ENCODE results near the gene ZBTB20. TPM values are rescaled to one million over a fixed set of nuclear protein-coding genes. Genes with fewer than 3 reads are reported as not detected.
A peak's percentile ranks its signal among the peaks of the same experiment; 100 is the strongest.

ZBTB20 gene
- total RNA-seq (2022) (12.8 and 16.5 TPM in 2 replicates), Bru-seq, nascent RNA (percentile 67 among the genes with signal in this experiment), BruChase-seq, experiment 1, labeled RNA remaining after a 2-hour chase (percentile 63 among the genes with signal in this experiment), BruChase-seq, experiment 2, labeled RNA remaining after a 6-hour chase (percentile 50 among the genes with signal in this experiment)
- long read RNA-seq, partial matches to known transcripts: 2 of 12 reads
- long read RNA-seq, other reads (novel, unspliced or antisense): 10 of 12 reads

DNA sequence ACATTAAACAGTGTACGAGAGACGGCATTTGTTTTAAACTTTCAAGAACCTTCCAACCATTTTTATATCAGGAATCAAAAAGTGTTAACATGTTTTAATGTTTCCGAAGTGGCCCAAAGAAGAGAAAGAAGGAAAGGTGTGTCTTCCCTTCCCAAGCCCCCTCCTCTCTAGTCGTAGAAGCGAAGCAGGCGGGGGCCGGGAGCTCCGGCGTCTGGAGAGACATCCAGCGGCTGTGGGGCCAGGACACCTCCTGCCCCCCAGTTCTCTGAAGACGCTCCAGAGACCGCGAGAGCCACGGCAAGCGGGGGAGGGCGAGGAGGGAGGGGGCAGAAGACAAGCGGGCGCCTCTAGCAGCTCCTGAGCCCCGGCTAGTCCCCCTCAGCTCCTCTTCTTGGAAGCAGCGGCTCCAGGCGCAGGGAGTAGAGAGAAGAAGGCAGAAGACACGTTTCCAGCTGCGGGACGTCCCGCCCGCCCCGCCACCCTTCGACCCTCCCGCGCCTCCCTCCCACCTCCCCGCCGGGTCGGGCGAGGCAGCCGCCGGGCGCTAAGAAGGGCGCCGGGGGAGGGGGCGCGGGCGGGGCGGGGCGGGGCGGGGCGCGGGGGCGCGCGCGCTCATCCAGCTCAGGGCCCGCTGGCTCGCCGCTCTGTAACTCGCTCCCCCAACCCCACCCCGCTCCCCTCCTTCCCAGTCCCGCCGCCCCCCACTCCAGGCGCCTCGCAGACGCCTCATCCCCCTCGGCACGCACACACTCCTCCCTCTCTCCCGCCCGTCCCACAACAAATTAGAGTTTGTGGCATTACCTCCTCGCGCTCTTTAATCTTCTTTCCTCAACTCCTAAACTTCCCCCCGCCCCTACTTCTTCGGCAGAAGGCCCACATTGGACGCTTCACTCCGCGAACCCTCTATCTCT is at the start of gene ZBTB20:
TSS of gene ZBTB20 (minus strand) at position 871 of the 911 bp plus-strand sequence.
- Histone ChIP-seq H3K27me3 (replicated peaks; ENCODE audit: control insufficient read depth, insufficient read depth, low read length) (no peaks in the 10 kb centered on the region), H3K36me3 (ENCODE audit: control insufficient read depth, insufficient read depth, low read length) (no peaks in the 10 kb centered on the region), H3K4me1 (no peaks in the 10 kb centered on the region), H3K9me3 (no peaks in the 10 kb centered on the region), H3K4me3 (ENCODE audit: low read depth, low read length) (peak within 1 kb of the TSS; percentile 82)
- ChIA-PET CTCF (no interaction called here), POLR2A (interaction anchor here (0.7 kb wide), 2 partner anchors 566 to 678 kb away, joined by 3 to 8 read pairs; no protein-coding TSS in a partner anchor)
- H3K9me3 Mint-ChIP-seq (ENCODE audit: unreplicated experiment): no peaks in the 10 kb centered on the region
- H3K27ac Mint-ChIP-seq (ENCODE audit: unreplicated experiment): peak within 1 kb of the TSS; percentile 89
- peaks cover 13% of the 10 kb centered on the region for H3K36me3 Mint-ChIP-seq (ENCODE audit: insufficient read depth, unreplicated experiment)
- BruUV-seq (replicated peaks): no TSS peak
- TF ChIP-seq CTCF (IDR thresholded peaks at IDR 0.05; ENCODE audit: insufficient read depth in 1 of 2, low read depth in 1 of 2, low read length in 1 of 2, severe bottlenecking in 1 of 2, unreplicated experiment in 1 of 2): no peak
- H3K27me3 Mint-ChIP-seq (ENCODE audit: insufficient read depth, unreplicated experiment): peaks cover 8% of the 10 kb centered on the region
- intact Hi-C loops (cut with micrococcal nuclease; ENCODE audit: unreplicated experiment): loop anchor here (2.0 kb wide), 2 partner anchors 320 to 638 kb away; no protein-coding TSS in a partner anchor
- DNase-seq: peak; percentile 43 to 61
- no peaks in the 10 kb centered on the region for H3K4me1 Mint-ChIP-seq (ENCODE audit: low read depth, unreplicated experiment)
- peak within 1 kb of the TSS; percentile 93 for H3K4me3 Mint-ChIP-seq (ENCODE audit: unreplicated experiment)

GRCh38 chr3:115194476-115194875 is 47.4 kb upstream of the ZBTB20 start:
- no peaks in the 10 kb centered on the region for H3K4me1 Mint-ChIP-seq (ENCODE audit: low read depth, unreplicated experiment)
- no peak overlapping the region for H3K4me3 Mint-ChIP-seq (ENCODE audit: unreplicated experiment)
- BruUV-seq (replicated peaks): no TSS peak
- Histone ChIP-seq H3K27me3 (replicated peaks; ENCODE audit: control insufficient read depth, insufficient read depth, low read length) (no peaks in the 10 kb centered on the region), H3K9me3 (no peaks in the 10 kb centered on the region), H3K4me3 (ENCODE audit: low read depth, low read length) (no peak overlapping the region), H3K4me1 (no peaks in the 10 kb centered on the region), H3K36me3 (ENCODE audit: control insufficient read depth, insufficient read depth, low read length) (no peaks in the 10 kb centered on the region)
- no peak for DNase-seq
- ChIA-PET POLR2A (no interaction called here), CTCF (no interaction called here)
- no peak overlapping the region for H3K27ac Mint-ChIP-seq (ENCODE audit: unreplicated experiment)
- peaks cover 12% of the 10 kb centered on the region for H3K27me3 Mint-ChIP-seq (ENCODE audit: insufficient read depth, unreplicated experiment)
- no peak for TF ChIP-seq CTCF (IDR thresholded peaks at IDR 0.05; ENCODE audit: insufficient read depth in 1 of 2, low read depth in 1 of 2, low read length in 1 of 2, severe bottlenecking in 1 of 2, unreplicated experiment in 1 of 2)
- peaks cover 10% of the 10 kb centered on the region for H3K9me3 Mint-ChIP-seq (ENCODE audit: unreplicated experiment)
- no peaks in the 10 kb centered on the region for H3K36me3 Mint-ChIP-seq (ENCODE audit: insufficient read depth, unreplicated experiment)
- intact Hi-C loops (cut with micrococcal nuclease; ENCODE audit: unreplicated experiment): no loop called here

DNA sequence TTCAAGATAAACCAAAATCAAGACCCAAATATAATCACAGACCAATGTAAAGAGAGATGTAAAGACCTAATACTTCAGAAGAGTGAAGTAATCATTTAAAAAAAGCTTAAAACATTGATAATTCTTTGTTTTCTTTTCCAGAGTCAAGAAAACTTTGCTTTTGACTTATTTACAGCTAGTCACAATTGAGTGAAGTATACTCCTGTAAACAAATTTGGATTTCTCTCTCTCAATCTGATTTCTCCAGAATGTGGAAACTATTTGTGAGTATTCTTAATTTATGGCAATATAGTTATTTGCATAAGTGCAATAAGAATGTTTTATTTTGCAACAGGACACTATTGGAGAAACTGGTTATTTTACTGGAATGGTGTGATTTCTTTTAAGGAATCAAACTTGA is 43.7 kb upstream of the ZBTB20 start:
- Mint-ChIP-seq H3K4me3 (ENCODE audit: unreplicated experiment) (no peak overlapping the region), H3K36me3 (ENCODE audit: insufficient read depth, unreplicated experiment) (no peaks in the 10 kb centered on the region), H3K4me1 (ENCODE audit: low read depth, unreplicated experiment) (no peaks in the 10 kb centered on the region), H3K9me3 (ENCODE audit: unreplicated experiment) (no peaks in the 10 kb centered on the region), H3K27me3 (ENCODE audit: insufficient read depth, unreplicated experiment) (peaks cover 8% of the 10 kb centered on the region), H3K27ac (ENCODE audit: unreplicated experiment) (no peak overlapping the region)
- no peak overlapping the region for H3K4me3 ChIP-seq (ENCODE audit: low read depth, low read length)
- BruUV-seq (replicated peaks): no TSS peak
- DNase-seq: no peak
- intact Hi-C loops (cut with micrococcal nuclease; ENCODE audit: unreplicated experiment): no loop called here
- POLR2A ChIA-PET: no interaction called here
- CTCF ChIA-PET: no interaction called here
- no peaks in the 10 kb centered on the region for H3K4me1 ChIP-seq
- no peaks in the 10 kb centered on the region for H3K36me3 ChIP-seq (ENCODE audit: control insufficient read depth, insufficient read depth, low read length)
- H3K9me3 ChIP-seq: no peaks in the 10 kb centered on the region
- no peak for TF ChIP-seq CTCF (IDR thresholded peaks at IDR 0.05; ENCODE audit: insufficient read depth in 1 of 2, low read depth in 1 of 2, low read length in 1 of 2, severe bottlenecking in 1 of 2, unreplicated experiment in 1 of 2)
- H3K27me3 ChIP-seq (replicated peaks; ENCODE audit: control insufficient read depth, insufficient read depth, low read length): no peaks in the 10 kb centered on the region

Data from Caco-2 (cell line).